H9 (cell line): ENCODE data around the gene KRT13. TPM values are rescaled to one million over a fixed set of nuclear protein-coding genes. Genes with fewer than 3 reads are reported as not detected.

Experiments used
- DNase-seq: peaks from one replicate; pipeline ENCODE4 v3.0.0-alpha.2; 2017
- H2AFZ ChIP-seq: one replicate; pipeline ENCODE4 v1.6.1; 2013; ENCODE audit warnings: mild to moderate bottlenecking, low read length, control low read depth, moderate library complexity
- H2AK5ac ChIP-seq: 2 replicates; pipeline ENCODE4 v1.6.1; 2013; ENCODE audit warnings: low read length, control low read depth, mixed read lengths; ENCODE audit not compliant: insufficient read length
- H2BK120ac ChIP-seq: one replicate; pipeline ENCODE4 v1.6.1; 2013; ENCODE audit warnings: low read depth, mild to moderate bottlenecking, low read length, control low read depth, inconsistent platforms; ENCODE audit not compliant: poor library complexity, severe bottlenecking
- H2BK12ac ChIP-seq: 2 replicates; pipeline ENCODE4 v1.6.1; 2013; ENCODE audit warnings: low read length, control low read depth, mixed read lengths, low read depth; ENCODE audit not compliant: insufficient read length
- H2BK15ac ChIP-seq: 2 replicates; pipeline ENCODE4 v1.6.1; 2013; ENCODE audit warnings: low read depth, low read length, control low read depth
- H2BK20ac ChIP-seq: one replicate; pipeline ENCODE4 v1.6.1; 2013; ENCODE audit warnings: low read depth, mild to moderate bottlenecking, low read length, control low read depth, inconsistent platforms; ENCODE audit not compliant: poor library complexity, severe bottlenecking
- H2BK5ac ChIP-seq: 2 replicates; pipeline ENCODE4 v1.6.1; 2013; ENCODE audit warnings: low read length, control low read depth, mixed read lengths; ENCODE audit not compliant: insufficient read length
- H3K14ac ChIP-seq: 2 replicates; pipeline ENCODE4 v1.6.1; 2013; ENCODE audit warnings: low read length, control low read depth; ENCODE audit not compliant: insufficient read depth
- H3K18ac ChIP-seq: 2 replicates; pipeline ENCODE4 v1.6.1; 2013; ENCODE audit warnings: low read depth, mild to moderate bottlenecking, mixed read lengths, low read length, control low read depth; ENCODE audit not compliant: insufficient read length
- H3K23ac ChIP-seq: 2 replicates; pipeline ENCODE4 v1.6.1; 2013; ENCODE audit warnings: low read length, control low read depth, mixed read lengths, low read depth; ENCODE audit not compliant: insufficient read length
- H3K23me2 ChIP-seq: 2 replicates; pipeline ENCODE4 v1.6.1; 2013; ENCODE audit warnings: low read depth, mild to moderate bottlenecking, mixed read lengths, low read length, control low read depth; ENCODE audit not compliant: insufficient read length, poor library complexity, severe bottlenecking
- H3K27ac ChIP-seq: 2 replicates; pipeline ENCODE4 v1.5.1; 2013; ENCODE audit warnings: low read length, control low read depth, mixed read lengths, low read depth; ENCODE audit not compliant: insufficient read length
- H3K27me3 ChIP-seq: 2 replicates; pipeline ENCODE4 v1.6.1; 2013; ENCODE audit warnings: low read length, control low read depth, inconsistent platforms; ENCODE audit not compliant: insufficient read depth
- H3K4ac ChIP-seq: 2 replicates; pipeline ENCODE4 v1.6.1; 2013; ENCODE audit warnings: low read depth, mild to moderate bottlenecking, control low read depth, inconsistent platforms, low read length, moderate library complexity
- H3K4me1 ChIP-seq: 2 replicates; pipeline ENCODE4 v1.6.1; 2013; ENCODE audit warnings: low read length, control low read depth, inconsistent platforms; ENCODE audit not compliant: insufficient read depth
- H3K4me2 ChIP-seq: 2 replicates; pipeline ENCODE4 v1.6.1; 2013; ENCODE audit warnings: low read length, control low read depth, mixed read lengths; ENCODE audit not compliant: insufficient read length, insufficient read depth
- H3K56ac ChIP-seq: 2 replicates; pipeline ENCODE4 v1.6.1; 2013; ENCODE audit warnings: low read depth, mild to moderate bottlenecking, mixed read lengths, low read length, control low read depth; ENCODE audit not compliant: insufficient read length
- H3K79me1 ChIP-seq: 2 replicates; pipeline ENCODE4 v1.6.1; 2013; ENCODE audit warnings: low read depth, mild to moderate bottlenecking, moderate library complexity, low read length, control low read depth, inconsistent platforms; ENCODE audit not compliant: insufficient read depth, poor library complexity, severe bottlenecking
- H3K79me2 ChIP-seq: 2 replicates; pipeline ENCODE4 v1.6.1; 2013; ENCODE audit warnings: low read length, control low read depth, inconsistent platforms; ENCODE audit not compliant: insufficient read depth
- H3K9ac ChIP-seq: 2 replicates; pipeline ENCODE4 v1.6.1; 2013; ENCODE audit warnings: low read length, control low read depth, mixed read lengths; ENCODE audit not compliant: insufficient read length; ENCODE audit errors: extremely low read depth
- H3K9me3 ChIP-seq: one replicate; pipeline ENCODE4 v1.6.1; 2013; ENCODE audit warnings: low read depth, low read length, inconsistent platforms; ENCODE audit not compliant: control insufficient read depth
- H3T11ph ChIP-seq: one replicate; pipeline ENCODE4 v1.6.1; 2013; ENCODE audit warnings: mild to moderate bottlenecking, low read length, control low read depth, inconsistent platforms
- H4K20me1 ChIP-seq: one replicate; pipeline ENCODE4 v1.6.1; 2013; ENCODE audit not compliant: control insufficient read depth, insufficient read length, insufficient read depth
- H4K5ac ChIP-seq: 2 replicates; pipeline ENCODE4 v1.6.1; 2013; ENCODE audit warnings: low read depth, mild to moderate bottlenecking, mixed read lengths, low read length, control low read depth; ENCODE audit not compliant: insufficient read length
- H4K8ac ChIP-seq: replicated peaks from 2 replicates; pipeline ENCODE4 v1.6.1; 2013; ENCODE audit warnings: low read length, control low read depth, mixed read lengths, low read depth; ENCODE audit not compliant: insufficient read length
- H4K91ac ChIP-seq: 2 replicates; pipeline ENCODE4 v1.6.1; 2013; ENCODE audit warnings: low read depth, mild to moderate bottlenecking, moderate library complexity, mixed read lengths, low read length, control low read depth; ENCODE audit not compliant: insufficient read length
- H3K27ac Mint-ChIP-seq, 3 experiments: 2 replicates in 2 of 3; 3 replicates in 1 of 3; pipeline ENCODE4 v1.8.0; 2020 to 2021; ENCODE audit warnings: mixed read lengths in 3 of 3, mild to moderate bottlenecking in 1 of 3, moderate library complexity in 1 of 3
- H3K27me3 Mint-ChIP-seq: 2 replicates; pipeline ENCODE4 v1.8.0; 2021; ENCODE audit warnings: low read depth, mild to moderate bottlenecking, moderate library complexity, mixed read lengths
- H3K36me3 Mint-ChIP-seq, 3 experiments: 2 replicates in 2 of 3; 3 replicates in 1 of 3; pipeline ENCODE4 v1.8.0; 2020 to 2021; ENCODE audit warnings: low read depth in 3 of 3, mixed read lengths in 3 of 3; ENCODE audit not compliant: insufficient read depth in 1 of 3
- H3K4me1 Mint-ChIP-seq, 2 experiments: 2 replicates each; pipeline ENCODE4 v1.8.0; 2020; ENCODE audit warnings: mixed read lengths in 2 of 2
- H3K4me3 Mint-ChIP-seq, 2 experiments: 2 replicates in 1 of 2; 3 replicates in 1 of 2; pipeline ENCODE4 v1.8.0; 2020 to 2021; ENCODE audit warnings: mild to moderate bottlenecking in 2 of 2, mixed read lengths in 2 of 2, moderate library complexity in 1 of 2
- H3K9me3 Mint-ChIP-seq, 2 experiments: 2 replicates in 1 of 2; 3 replicates in 1 of 2; pipeline ENCODE4 v1.8.0; 2020; ENCODE audit warnings: mild to moderate bottlenecking in 2 of 2, mixed read lengths in 2 of 2, moderate library complexity in 1 of 2
- CTCF ChIP-seq: fragments of 200-600 bp; sonication (generic); conservative IDR thresholded peaks from 3 replicates; pipeline ENCODE4 v1.8.0; 2021; ENCODE audit warnings: antibody characterized with exemption, mild to moderate bottlenecking
- WGBS: extraction: QIAGEN DNeasy Blood & Tissue Kit; methylation state at CpG from one replicate; pipeline ENCODE4 v1.1.7; 2013; ENCODE audit warnings: missing lambda C conversion rate, low lambda C conversion rate, mixed read lengths; ENCODE audit not compliant: insufficient read length; ENCODE audit errors: extremely low coverage; 5-methylcytosine and 5-hydroxymethylcytosine counted together
- total RNA-seq: library from RNA; stranded (reverse); gene quantifications from 2 replicates; pipeline ENCODE4 v1.2.1, GENCODE V29; 2021

Gene KRT13
- total RNA-seq, 1 experiment from 2014 or later = not detected

GRCh38 chr17:41513168-41513547 is 7.7 kb upstream of the KRT13 start:
- Histone ChIP-seq H2BK12ac (no peak overlapping the region), H3K4me2 (no peak overlapping the region), H3K4ac (no peak overlapping the region), H4K5ac (no peak overlapping the region), H2AFZ (no peak overlapping the region), H3K27ac (no peak overlapping the region), H3K23me2 (no peaks in the 10 kb centered on the region), H3T11ph (no peak overlapping the region), H4K91ac (no peak overlapping the region), H3K79me1 (no peaks in the 10 kb centered on the region), H3K18ac (no peak overlapping the region), H3K23ac (no peak overlapping the region), H3K4me1 (0 out of 2 replicates have a peak, but pooled peaks cover 3% of the 10 kb centered on the region), H2BK5ac (no peak overlapping the region), H2BK20ac (no peak overlapping the region), H2BK15ac (no peak overlapping the region), H3K14ac (no peak overlapping the region), H2BK120ac (no peak overlapping the region), H3K79me2 (no peaks in the 10 kb centered on the region), H2AK5ac (no peak overlapping the region), H3K9ac (no peak overlapping the region), H3K56ac (no peak overlapping the region), H3K27me3 (no peaks in the 10 kb centered on the region), H4K20me1 (no peaks in the 10 kb centered on the region), H4K8ac (no peak overlapping the region), H3K9me3 (no peaks in the 10 kb centered on the region)
- H3K27ac Mint-ChIP-seq = peak overlapping the region in 1 of 3 experiments; percentile 71; a peak in 2 of 7 replicates
- H3K4me1 Mint-ChIP-seq = peaks cover 25 to 27% of the 10 kb centered on the region in 2 experiments
- no peaks in the 10 kb centered on the region; a peak in 2 of 5 replicates for H3K9me3 Mint-ChIP-seq
- no peak for TF ChIP-seq CTCF
- no peak for DNase-seq
- WGBS = no CpG with 5 or more reads among the region's 5 CpGs
- H3K27me3 Mint-ChIP-seq = no peaks in the 10 kb centered on the region; the same call in 1 of the 2 replicates
- H3K4me3 Mint-ChIP-seq = no peak overlapping the region
- no peaks in the 10 kb centered on the region for H3K36me3 Mint-ChIP-seq
